HG03097 (cell line): ENCODE measurements around the gene STIM2.
A peak's percentile ranks its signal among the peaks of the same experiment; 100 is the strongest.

Experiments used
- ATAC-seq: cut with Tn5 transposase; IDR thresholded peaks from one replicate; pipeline ENCODE4 v1.9.1; 2021; ENCODE audit not compliant: unreplicated experiment, low FRiP score

The STIM2 gene

GRCh38 chr4:26836539-26836938 lies 24.1 kb upstream of the STIM2 start:
- ATAC-seq, result no peak

- no peak for ATAC-seq
Observed at GRCh38 chr4:26837993-26838842, 22.4 kb upstream of the STIM2 start.

- ATAC-seq, result no peak
Observed at GRCh38 chr4:26839016-26839415, 21.6 kb upstream of the STIM2 start.

GRCh38 chr4:26839534-26839951 lies 21.1 kb upstream of the STIM2 start:
- ATAC-seq, result no peak

GRCh38 chr4:26840786-26841185 lies 19.9 kb upstream of the STIM2 start:
- ATAC-seq, result no peak

- ATAC-seq, result no peak
Observed at GRCh38 chr4:26842911-26843310, 17.7 kb upstream of the STIM2 start.

- ATAC-seq, result no peak
Observed at GRCh38 chr4:26850528-26850927, 10.1 kb upstream of the STIM2 start.

GRCh38 chr4:26851129-26851528 lies 9.5 kb upstream of the STIM2 start:
- ATAC-seq, result no peak

- no peak for ATAC-seq
Observed at GRCh38 chr4:26854701-26855100, 5.9 kb upstream of the STIM2 start.

- ATAC-seq, result no peak
Observed at GRCh38 chr4:26856906-26857277, 3.7 kb upstream of the STIM2 start.

- ATAC-seq, result peak; percentile 53
Observed at GRCh38 chr4:26857278-26858034, 3.2 kb upstream of the STIM2 start.

GRCh38 chr4:26858035-26858918 lies 2.4 kb upstream of the STIM2 start:
- no peak for ATAC-seq

GRCh38 chr4:26858947-26859401 lies 1.7 kb upstream of the STIM2 start:
- ATAC-seq, result no peak

GRCh38 chr4:26859762-26860156 lies 882 bp upstream of the STIM2 start:
- no peak for ATAC-seq

GRCh38 chr4:26860922-26861433 lies 337 bp downstream of the STIM2 start:
- ATAC-seq, result peak; percentile 23

- ATAC-seq, result peak; percentile 34
Observed at GRCh38 chr4:26861434-26862186, 969 bp downstream of the STIM2 start.

GRCh38 chr4:26862381-26862915 lies 1.8 kb downstream of the STIM2 start:
- ATAC-seq, result no peak

- ATAC-seq, result no peak
Observed at GRCh38 chr4:26863512-26863911, 2.9 kb downstream of the STIM2 start.

GRCh38 chr4:26864899-26865298 lies 4.3 kb downstream of the STIM2 start:
- ATAC-seq, result no peak

- no peak for ATAC-seq
Observed at GRCh38 chr4:26866203-26866602, 5.6 kb downstream of the STIM2 start.
